Stomach (tissue), 4 donors: ENCODE results near the gene IGFALS.

Source experiments
- CTCF ChIP-seq, 7 experiments: fragments of 450-650 bp in 4 of 7; fragments of 200-600 bp in 3 of 7; sonication (generic) in 3 of 7; IDR thresholded peaks; one replicate each; pipeline ENCODE4 v1.5.1; 2016 to 2019; ENCODE audit warnings: antibody characterized with exemption in 7 of 7, control low read depth in 2 of 7, mild to moderate bottlenecking in 1 of 7
- EP300 ChIP-seq: sonication (generic); formaldehyde crosslinking; IDR thresholded peaks from one replicate; pipeline ENCODE4 v1.6.1; 2017; ENCODE audit warnings: antibody characterized with exemption
- POLR2A ChIP-seq, 4 donors: fragments of 450-650 bp; IDR thresholded peaks; one replicate each; pipeline ENCODE4 v1.6.1; 2016; ENCODE audit warnings: antibody characterized with exemption in 4 of 4, control low read depth in 2 of 4, mild to moderate bottlenecking in 1 of 4, moderate library complexity in 1 of 4
- POLR2AphosphoS5 ChIP-seq, 3 donors: sonication (generic); formaldehyde crosslinking; IDR thresholded peaks; one replicate each; pipeline ENCODE4 v1.6.1; 2016; ENCODE audit warnings: antibody characterized with exemption in 3 of 3

- TF ChIP-seq CTCF (IDR thresholded peaks at IDR 0.05) (no peak), POLR2AphosphoS5 (IDR thresholded peaks at IDR 0.05) (no peak), POLR2A (IDR thresholded peaks at IDR 0.05) (no peak), EP300 (no peak)
Measured at GRCh38 chr16:1825864-1826690, 32.6 kb upstream of the IGFALS start.
